Adrenal gland (tissue), 5 donors: Measurements from ENCODE around the gene NOS3.

ENCODE experiments used
- POLR2A ChIP-seq, 2 donors: fragments of 450-650 bp; IDR thresholded peaks; one replicate each; pipeline ENCODE4 v1.6.1; 2017; ENCODE audit warnings: antibody characterized with exemption in 2 of 2, mild to moderate bottlenecking in 2 of 2, moderate library complexity in 1 of 2
- TF ChIP-seq, protein P1 (sequence below), 6 experiments: fragments of 450-650 bp in 4 of 6; fragments of 200-600 bp in 2 of 6; sonication (generic) in 1 of 6; IDR thresholded peaks; 1 replicate in 5 of 6; 2 replicates in 1 of 6; pipeline versions ENCODE4 v1.5.1 to v1.8.0; 2016 to 2021; ENCODE audit warnings: antibody characterized with exemption in 6 of 6, mild to moderate bottlenecking in 2 of 6, moderate library complexity in 1 of 6
- donor health status: DM: no; HTN: no; CAD: no.

- TF ChIP-seq POLR2A (IDR thresholded peaks at IDR 0.05): no peak
- TF ChIP-seq, protein P1, sequence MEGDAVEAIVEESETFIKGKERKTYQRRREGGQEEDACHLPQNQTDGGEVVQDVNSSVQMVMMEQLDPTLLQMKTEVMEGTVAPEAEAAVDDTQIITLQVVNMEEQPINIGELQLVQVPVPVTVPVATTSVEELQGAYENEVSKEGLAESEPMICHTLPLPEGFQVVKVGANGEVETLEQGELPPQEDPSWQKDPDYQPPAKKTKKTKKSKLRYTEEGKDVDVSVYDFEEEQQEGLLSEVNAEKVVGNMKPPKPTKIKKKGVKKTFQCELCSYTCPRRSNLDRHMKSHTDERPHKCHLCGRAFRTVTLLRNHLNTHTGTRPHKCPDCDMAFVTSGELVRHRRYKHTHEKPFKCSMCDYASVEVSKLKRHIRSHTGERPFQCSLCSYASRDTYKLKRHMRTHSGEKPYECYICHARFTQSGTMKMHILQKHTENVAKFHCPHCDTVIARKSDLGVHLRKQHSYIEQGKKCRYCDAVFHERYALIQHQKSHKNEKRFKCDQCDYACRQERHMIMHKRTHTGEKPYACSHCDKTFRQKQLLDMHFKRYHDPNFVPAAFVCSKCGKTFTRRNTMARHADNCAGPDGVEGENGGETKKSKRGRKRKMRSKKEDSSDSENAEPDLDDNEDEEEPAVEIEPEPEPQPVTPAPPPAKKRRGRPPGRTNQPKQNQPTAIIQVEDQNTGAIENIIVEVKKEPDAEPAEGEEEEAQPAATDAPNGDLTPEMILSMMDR (IDR thresholded peaks at IDR 0.05): no peak
Observed at GRCh38 chr7:151031011-151031410, 40.2 kb downstream of the NOS3 start.
